GM12878 (cell line): Measurements from ENCODE around the gene ISM1.

Experiments
- BCLAF1 ChIP-seq: fragments of 450-650 bp; IDR thresholded peaks from 2 replicates; pipeline ENCODE4 v1.6.1; 2017; ENCODE audit warnings: antibody characterized with exemption, mild to moderate bottlenecking, moderate library complexity
- CTCF ChIP-seq, 3 experiments: IDR thresholded peaks in 2 of 3; conservative IDR thresholded peaks in 1 of 3; 2 replicates each; pipeline ENCODE4 v1.5.1; 2011; ENCODE audit warnings: low read depth in 3 of 3, low read length in 3 of 3, mild to moderate bottlenecking in 3 of 3, control low read depth in 2 of 3, moderate library complexity in 2 of 3, inconsistent platforms in 1 of 3, mixed read lengths in 1 of 3; ENCODE audit not compliant: control insufficient read depth in 2 of 3, insufficient read depth in 1 of 3; ENCODE audit errors: extremely low read depth in 1 of 3
- EZH2 ChIP-seq: IDR thresholded peaks from 2 replicates; pipeline ENCODE4 v1.6.1; 2012; ENCODE audit warnings: low read depth, mild to moderate bottlenecking, control low read depth, inconsistent platforms, low read length, borderline replicate concordance; ENCODE audit not compliant: control insufficient read depth
- NFIC ChIP-seq: IDR thresholded peaks from 2 replicates; pipeline ENCODE4 v1.6.1; 2012; ENCODE audit warnings: low read depth, mild to moderate bottlenecking, inconsistent platforms, low read length, moderate library complexity
- POLR2AphosphoS5 ChIP-seq: IDR thresholded peaks from 2 replicates; pipeline ENCODE4 v1.6.1; 2011; ENCODE audit warnings: mild to moderate bottlenecking, low read length, inconsistent platforms
- RFX5 ChIP-seq: IDR thresholded peaks from 2 replicates; pipeline ENCODE4 v1.6.1; 2011; ENCODE audit warnings: low read depth, low read length, improper control_type of control experiment
- SMC3 ChIP-seq: IDR thresholded peaks from 2 replicates; pipeline ENCODE4 v1.6.1; 2011; ENCODE audit warnings: low read length, improper control_type of control experiment, borderline replicate concordance
- SPI1 ChIP-seq: IDR thresholded peaks from 2 replicates; pipeline ENCODE4 v1.6.1; 2011; ENCODE audit warnings: low read depth, mild to moderate bottlenecking, low read length, moderate library complexity, borderline replicate concordance; ENCODE audit not compliant: insufficient read depth
- ZBTB40 ChIP-seq: fragments of 450-650 bp; IDR thresholded peaks from 2 replicates; pipeline ENCODE4 v1.6.1; 2016; ENCODE audit warnings: mild to moderate bottlenecking, moderate library complexity, borderline replicate concordance

- no peak for TF ChIP-seq CTCF (IDR thresholded peaks at IDR 0.05 in 2 of 3, conservative IDR thresholded peaks at IDR 0.05 in 1 of 3; ENCODE audit: control insufficient read depth in 2 of 3, extremely low read depth in 1 of 3, insufficient read depth in 1 of 3, low read depth in 3 of 3, low read length in 3 of 3)
- TF ChIP-seq ZBTB40: no peak
- no peak for TF ChIP-seq EZH2
- no peak for TF ChIP-seq POLR2AphosphoS5
- TF ChIP-seq SMC3: no peak
- TF ChIP-seq RFX5: no peak
- TF ChIP-seq SPI1: no peak
- no peak for TF ChIP-seq NFIC
- TF ChIP-seq BCLAF1: no peak
These were observed 101.1 kb downstream of the ISM1 start for GRCh38 chr20:13322198-13322597.
